DMS114 treated with DMSO at 0.1 percent for 48 hours (cell line): ENCODE data around the gene GRM3.

Experiments used
- DNase-seq: peaks from one replicate; lab custom pipeline; 2025; ENCODE audit not compliant: unreplicated experiment; lab: John Stamatoyannopoulos, UW

GRM3 gene

DNA sequence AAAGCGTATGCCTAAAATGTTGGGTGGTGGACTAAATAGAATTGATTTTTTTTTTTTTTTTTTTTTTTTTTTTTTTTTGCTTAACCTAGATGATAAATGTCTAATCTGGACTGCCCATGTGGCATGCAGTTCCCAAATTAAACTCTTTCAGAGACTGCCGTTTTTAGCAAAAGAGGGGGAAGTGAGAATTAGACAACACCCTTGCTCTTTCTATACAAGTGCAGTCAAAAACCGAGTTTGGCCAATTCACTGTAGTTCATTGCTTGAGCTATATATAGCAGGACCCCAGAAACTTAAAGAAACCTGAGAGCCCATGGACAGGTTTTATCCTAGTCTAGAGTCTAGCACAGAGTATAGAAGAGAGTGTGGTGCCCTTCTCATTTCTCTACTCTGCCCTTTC, 141.9 kb downstream of the GRM3 start:
- no peak for DNase-seq

DNA sequence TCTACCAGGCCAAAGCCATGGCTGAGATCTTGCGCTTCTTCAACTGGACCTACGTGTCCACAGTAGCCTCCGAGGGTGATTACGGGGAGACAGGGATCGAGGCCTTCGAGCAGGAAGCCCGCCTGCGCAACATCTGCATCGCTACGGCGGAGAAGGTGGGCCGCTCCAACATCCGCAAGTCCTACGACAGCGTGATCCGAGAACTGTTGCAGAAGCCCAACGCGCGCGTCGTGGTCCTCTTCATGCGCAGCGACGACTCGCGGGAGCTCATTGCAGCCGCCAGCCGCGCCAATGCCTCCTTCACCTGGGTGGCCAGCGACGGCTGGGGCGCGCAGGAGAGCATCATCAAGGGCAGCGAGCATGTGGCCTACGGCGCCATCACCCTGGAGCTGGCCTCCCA, 142.7 kb downstream of the GRM3 start:
- no peak for DNase-seq

DNA sequence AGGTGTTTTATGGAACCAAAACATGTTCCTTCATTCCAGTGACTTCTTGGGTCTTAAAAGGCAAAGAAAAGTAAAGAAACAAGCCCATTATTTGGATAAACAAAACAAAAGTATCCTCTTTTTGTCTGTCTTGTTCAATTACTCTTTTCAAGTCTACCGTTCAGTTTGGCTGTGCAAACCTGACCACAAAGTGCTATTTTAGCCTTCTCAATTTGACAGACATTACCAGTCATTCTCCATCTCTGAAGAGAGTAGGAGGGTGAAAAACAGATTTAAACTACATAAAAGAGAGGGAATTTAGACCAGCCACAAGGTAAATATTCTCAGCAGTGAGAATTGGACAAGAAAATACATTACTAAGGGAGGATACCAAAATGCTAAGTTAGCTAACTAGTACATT, 145.2 kb downstream of the GRM3 start:
- DNase-seq, result no peak

DNA sequence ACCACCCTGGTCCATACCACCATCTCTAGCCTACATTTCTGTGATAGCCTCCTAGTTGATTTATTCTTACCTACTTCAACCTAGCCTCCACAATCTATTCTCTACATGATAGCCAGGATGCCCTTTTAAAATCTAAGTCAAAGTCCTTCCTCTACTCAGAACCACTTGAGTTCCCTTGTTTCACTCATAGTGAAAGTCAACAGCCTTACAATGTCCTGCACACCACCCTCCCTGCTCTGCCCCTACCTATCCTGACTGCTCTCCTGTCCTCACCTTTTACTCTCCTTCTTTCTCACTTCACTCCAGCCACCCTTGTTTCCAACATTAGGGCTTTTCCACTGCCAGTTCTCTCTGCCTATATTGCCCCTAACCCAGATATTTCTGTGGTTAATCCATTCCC, 146.7 kb downstream of the GRM3 start:
- no peak for DNase-seq

DNA sequence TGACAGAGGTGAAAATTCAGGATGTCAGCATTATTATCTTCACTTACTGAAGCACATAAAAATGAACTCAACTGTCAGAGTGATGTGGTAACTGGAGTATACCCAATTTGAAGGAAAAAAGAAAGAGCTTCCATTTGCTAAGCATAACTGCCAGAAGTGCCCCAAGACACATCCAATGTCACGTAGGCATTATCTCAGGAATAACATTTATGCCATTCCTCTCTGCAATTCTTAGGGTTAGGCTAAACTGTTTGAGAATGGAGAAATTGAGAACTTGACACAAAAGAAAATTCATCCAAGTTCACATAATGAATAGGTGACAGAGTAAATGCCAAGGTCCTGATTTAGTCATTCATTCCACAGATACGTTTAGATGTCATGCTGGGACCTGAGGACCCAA, 148.6 kb downstream of the GRM3 start:
- DNase-seq, result no peak

DNA sequence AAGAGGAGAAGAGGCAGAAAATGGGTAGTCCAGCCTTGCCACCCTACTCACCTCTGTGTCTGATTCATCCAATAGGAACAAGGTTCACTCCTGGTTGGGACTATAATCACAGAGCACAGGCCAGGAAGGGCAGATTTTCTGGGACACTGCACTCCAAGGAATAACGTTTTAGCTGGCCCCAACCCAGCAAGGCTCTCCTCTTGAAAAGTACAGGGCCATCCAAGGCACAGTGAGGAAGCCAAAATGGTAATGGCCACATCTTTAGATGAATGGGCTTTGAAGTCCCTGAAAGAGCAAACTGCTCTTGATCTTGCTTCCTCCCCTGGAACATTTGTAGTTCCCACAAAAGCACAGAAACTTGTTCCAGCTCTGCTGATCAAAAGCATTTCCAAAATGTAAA, 149.4 kb downstream of the GRM3 start:
- no peak for DNase-seq

DNA sequence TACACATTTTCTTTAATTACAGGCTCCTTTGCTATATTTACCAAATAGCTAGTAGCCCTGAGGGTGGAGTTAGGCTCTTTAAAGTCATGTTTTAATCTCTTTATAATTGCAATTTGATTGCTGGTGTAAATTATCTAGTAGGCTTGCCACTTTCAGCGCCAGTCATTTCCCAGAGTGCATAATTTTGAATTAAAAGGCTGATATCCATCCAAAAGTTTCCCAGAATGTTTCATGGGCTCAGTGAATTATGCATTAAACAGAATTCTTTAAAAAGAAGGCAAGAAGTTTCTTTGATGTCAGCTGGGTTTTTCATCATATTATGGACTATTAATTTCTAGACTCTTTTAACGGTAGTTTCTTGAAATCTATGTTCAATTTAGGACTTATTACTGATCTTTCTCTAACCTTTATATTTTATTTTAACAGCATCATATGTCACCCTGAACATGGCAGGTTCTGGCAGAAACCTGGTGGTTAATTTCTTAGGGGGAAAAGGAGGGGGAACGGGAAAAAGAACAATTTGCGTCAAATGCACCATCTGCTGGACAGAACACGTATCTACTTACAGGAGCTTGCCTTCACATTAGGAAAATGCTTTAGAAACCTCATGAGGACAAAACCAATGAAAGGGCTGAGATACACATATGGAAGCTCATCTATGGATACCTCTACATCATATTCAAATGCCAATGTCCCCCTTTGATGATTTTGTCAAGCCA, 171.1 kb downstream of the GRM3 start:
- peak; percentile 37 for DNase-seq

DNA sequence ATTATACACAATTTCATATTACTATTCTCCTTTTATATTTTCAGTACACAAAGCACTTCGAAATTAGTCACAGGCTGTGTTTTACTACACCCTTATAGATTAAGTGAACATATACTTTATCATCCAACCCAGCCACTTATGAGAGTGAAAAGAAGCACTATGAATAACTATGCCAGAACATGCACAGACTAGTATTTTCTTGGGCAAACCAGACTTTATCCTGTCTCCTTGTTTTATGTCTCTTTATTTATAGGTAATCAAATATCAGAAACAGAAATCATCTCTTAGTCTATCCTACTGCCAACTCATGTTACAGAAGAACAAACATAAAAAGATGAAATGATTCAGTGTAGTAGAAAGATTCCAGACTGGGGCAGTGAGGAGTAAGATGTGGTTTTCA, 171.8 kb downstream of the GRM3 start:
- no peak for DNase-seq

DNA sequence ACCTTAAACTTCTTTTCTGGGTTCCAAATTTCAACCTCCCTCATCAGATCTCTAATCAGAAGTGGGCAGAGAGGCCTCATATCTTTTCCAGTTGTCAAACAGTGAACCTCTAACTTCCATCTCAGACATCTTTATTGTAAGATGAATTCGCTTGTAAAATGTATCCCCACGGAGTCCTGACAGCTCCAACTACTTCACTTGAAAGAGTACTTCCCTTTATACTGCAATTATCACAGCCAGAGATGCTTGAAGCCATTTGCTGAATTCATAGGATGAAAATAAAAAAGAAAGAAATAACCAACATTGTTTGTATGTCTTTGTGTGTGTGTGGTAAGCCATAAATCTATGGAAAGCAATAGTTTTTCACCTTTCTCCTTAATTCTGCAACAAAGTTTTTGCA, 175.2 kb downstream of the GRM3 start:
- DNase-seq, result no peak

DNA sequence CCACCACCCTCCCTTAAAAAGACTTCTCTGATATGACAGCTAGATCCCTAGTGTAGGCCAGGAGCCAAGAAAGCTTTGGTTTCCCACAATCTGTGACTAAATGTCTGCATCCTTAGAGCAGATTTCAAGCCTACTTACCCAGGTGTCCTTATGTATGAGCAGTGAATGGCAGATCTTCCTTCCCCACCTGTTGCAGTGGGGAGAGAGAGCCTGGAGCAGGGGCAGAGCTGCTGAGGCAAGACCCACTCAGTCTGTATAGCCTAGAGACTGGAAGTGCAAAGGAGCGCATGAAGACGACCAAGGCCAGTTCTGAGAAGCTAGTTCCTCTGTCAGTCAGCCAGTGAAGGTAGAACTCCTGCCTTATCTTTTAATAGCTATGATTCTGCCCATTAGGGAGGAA, 180.1 kb downstream of the GRM3 start:
- no peak for DNase-seq

DNA sequence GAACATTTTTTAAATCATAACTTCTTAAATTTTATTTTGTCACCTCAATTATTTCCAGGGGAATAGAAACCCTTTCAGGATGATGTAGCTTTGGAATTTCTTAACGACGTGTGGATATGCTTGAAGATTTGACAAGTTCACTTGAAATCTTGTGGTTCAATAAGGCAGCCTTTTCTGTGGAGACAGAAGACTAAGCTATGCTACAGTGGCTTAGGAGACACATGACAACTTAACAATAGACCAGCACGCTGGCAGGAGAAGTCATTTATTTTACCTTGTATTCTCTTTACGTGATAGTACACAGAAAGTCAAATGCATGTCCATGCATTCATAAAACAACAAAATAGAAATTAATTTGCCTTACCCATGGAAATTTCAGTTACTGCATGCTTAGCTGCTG, 181.6 kb downstream of the GRM3 start:
- DNase-seq, result no peak

DNA sequence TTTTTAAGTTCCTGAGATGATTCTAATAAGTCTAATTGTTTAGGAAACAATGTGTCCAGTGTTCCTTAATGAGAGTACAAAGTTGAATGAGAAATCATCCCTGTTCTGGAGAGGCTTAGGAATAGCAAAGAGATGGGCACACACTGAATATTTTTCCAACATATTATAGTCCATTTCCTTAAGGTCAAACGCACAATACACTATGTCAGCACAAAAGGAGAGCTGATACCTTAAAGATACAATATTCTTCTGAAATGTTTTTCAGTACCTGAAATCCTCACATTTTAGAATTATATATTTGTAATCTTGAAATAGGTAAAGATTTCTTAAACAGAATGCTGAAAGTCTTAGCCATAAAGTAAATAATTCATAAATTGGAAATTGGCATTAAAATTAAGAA, 183.2 kb downstream of the GRM3 start:
- DNase-seq, result no peak

DNA sequence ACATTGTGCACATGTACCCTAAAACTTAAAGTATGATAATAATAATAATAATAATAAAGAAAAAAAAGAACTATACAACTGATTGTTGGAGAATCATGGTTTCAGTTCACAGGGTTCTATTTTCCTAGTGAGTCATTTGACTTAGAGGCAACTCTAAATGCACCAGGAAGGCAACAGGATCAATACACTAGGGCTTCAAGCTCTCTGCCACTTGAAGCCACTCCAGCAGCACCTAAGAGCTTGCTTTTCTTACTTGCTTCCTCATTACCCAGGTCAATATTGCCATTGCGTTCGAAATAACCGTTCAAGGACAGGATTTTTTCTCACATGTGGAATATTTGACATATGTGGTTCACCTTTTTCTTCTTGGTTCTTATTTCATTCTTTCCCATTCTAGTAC, 189.7 kb downstream of the GRM3 start:
- DNase-seq, result no peak

DNA sequence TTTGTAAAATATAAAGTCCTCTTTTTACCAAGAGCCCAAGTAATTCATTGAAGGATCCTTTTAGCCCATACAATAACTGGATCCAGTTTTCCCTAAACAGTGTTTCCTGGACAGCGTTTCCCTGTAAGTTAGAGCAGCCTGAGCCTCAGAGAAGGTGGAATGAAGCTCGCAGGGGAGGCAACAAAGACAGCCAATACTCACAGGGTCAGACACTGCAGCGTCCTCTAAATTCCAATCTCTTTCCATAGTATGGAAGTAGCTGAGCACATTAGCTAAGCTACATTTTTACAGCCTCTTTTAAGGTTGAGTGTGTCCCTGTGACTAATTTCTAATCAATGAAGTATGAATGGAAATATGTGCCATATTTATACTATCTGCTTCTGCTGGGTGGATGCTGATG, 193.5 kb downstream of the GRM3 start:
- DNase-seq, result no peak

DNA sequence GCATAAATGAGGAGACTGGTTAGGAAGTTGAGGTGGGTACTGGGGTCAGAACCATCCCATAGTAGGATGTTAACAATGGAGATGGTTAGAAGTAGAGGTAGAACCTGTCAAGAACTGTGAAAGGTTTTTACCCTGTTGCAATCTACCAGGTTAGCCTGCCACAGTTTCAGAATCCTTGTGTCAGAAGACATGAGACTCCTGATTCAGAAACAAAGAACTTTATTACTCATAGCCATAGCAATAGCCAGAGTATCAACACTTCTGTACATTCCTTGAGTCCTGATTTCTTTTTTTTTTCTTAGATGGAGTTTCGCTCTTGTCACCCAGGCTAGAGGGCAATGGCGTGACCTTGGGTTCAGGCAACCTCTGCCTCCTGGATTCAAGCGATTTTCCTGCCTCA, 200.9 kb downstream of the GRM3 start:
- no peak for DNase-seq

DNA sequence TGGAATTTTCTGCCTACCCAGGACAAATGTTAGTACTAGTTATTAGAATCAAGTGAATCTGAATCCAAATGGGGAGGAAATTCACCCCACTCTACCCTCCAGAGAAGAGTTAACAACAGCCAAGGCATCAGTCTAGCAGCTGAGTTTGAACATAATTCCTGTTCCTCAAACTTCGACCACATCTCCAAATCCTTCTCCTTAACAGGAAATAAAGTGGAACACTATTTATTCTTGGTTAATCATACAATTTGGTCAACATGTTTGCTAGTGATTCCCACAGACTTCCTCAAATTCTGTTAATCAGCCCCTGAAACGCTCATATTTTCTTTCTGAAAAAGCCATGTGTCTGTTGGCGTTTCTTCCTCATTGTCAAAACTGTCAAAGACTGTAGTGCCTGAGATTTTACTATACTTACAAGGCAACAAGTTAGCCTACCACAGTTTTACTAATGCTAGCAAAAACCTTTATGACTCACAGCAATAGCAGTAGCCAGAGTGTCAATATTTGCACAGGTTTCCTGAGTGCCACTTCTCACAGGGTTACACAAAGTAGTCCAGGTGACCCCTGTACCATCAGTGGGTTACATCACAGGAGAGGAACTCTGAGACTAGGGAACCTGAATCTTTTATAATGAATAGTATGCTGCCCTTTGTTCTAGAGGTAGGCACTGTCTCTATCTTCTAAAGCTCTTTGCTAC, 202.9 kb downstream of the GRM3 start:
- no peak for DNase-seq

DNA sequence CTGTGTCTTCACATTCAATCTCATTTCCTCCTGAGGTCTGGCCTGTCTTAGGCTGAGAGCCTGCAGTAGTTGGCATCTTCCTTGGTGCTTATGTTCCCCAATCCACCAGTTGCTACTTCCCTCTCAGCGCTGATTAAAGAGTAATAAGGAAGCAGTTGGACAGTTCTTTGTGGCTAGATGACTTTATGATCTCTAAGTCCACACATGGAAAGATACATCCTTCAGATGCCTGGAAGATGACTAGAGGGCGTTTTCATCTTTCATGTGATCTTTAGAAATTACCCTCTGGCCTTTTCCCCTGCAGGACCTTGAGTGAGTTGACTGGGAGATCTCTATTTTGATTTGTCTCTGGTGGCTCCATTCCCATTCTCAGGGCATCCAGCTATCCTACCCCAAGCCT, 204.5 kb downstream of the GRM3 start:
- DNase-seq, result no peak

DNA sequence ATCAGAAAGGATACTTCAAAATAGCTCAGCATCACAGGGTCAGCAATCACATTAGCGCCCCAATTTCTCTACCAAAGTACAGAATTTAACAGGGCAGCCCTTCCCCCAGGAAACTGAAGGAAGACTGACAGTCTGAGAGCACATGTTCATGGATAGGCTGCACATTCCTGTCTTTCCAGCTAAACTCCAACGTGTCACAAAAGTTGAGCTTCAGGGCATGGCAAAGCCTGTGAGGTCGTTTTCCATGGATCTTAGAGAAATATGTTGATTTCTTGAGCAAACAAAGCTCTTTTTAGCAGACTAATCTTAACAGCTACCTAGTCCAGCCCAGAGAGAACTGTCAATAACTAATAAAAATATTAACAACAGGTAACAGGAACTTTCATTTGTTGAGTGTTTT, 207.9 kb downstream of the GRM3 start:
- no peak for DNase-seq

DNA sequence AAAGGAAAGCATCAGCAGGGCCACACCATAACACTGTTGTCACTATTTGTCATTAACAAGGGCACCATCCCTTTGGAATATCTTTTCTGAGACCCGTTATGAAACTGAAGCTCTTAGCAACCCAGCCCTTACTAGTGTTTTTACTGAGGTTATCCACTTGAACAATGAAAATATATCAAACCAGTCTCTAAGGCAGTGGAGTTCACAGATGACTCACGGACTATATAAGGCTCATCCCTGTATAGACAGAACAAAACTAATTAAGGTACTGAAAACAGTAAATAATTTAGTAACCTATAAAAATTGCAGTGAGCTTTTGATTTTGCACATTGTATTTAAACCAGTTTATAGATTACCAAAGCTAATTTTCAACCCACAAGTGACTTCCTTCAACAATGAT, 219.7 kb downstream of the GRM3 start:
- DNase-seq, result no peak

DNA sequence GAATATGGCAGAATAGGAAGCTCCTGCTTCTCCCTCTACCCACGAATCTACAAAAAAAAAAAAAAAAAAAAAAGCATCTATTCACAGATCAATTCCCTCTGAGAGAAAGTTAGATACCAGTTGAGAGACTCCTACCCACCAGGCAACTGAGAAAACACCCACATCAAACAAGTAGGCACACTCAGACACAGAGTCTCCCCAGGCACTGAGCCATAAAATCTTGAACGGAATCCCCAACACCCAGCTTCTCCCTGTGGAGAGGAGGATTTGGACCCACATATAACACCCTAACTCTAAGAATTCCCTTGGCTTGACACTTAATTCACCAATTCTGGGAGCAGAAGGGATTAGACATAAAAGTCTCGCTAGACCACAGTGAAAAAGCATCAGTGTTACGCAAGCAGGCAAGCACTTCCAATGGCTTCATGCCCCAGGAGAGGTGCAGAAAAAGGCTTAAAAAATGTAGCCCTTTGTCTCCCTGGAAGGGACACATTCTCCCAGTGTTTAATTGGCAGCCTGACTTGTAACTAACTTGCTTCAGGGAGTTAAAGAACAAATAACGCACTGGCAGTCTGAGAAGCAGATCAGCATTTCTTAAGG, 223.6 kb downstream of the GRM3 start:
- no peak for DNase-seq

DNA sequence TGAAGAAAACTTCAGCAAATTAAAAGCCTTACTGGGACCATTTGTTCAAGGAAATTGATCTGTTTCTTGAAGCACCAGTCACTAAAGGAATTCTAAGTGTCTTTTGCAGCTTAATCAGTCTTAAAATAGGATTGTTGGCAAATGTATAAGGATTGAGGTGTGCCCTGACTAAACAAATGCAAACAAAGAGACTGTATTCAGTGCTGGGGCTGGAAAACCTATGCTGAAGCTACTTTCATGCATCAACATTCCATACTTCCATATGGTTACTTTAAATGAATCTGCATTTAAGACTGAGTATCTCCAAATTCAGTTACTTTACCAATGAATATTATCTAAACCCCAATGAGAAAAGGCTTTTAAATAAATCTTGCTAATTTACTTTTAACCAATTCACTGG, 232.4 kb downstream of the GRM3 start:
- no peak for DNase-seq

DNA sequence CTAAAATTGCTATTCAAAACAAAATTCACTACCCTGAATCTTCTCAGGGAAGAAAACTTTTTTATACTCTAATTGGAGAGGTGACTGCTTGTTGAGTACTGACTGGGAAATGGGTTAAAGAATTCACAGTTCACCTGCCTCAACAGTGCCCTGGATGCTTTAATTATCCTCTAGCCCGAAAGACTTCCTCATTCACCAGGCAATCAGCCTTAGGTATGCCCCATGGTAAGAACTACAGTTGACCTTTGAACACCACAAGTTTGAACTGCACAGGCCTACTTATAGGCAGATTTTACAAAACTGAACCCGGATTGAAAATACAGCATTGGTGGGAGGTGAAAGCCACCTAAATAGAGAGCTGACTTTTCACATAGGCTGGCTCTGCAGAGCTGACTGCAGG, 240.4 kb downstream of the GRM3 start:
- DNase-seq, result no peak

DNA sequence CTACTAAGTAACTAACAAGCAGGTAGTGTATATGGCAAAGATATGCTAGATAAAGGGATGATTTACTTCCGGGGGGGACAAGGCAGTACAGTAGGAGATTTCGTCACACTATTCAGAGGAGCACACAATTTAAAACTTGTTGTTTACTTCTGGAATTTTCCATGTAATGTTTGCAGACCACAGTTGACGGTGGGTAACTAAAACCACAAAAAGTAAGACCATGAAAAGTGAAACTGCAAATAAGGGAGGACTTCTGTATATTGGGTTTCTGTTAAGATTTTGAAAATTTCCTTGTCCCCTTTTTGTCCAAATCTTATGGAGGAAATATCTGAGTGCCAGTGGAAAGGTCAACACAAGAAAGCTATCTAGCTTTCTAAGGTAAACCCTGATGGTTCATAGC, 245.8 kb downstream of the GRM3 start:
- no peak for DNase-seq
